Measurements from ENCODE around the gene BCCIP.
A peak's percentile ranks its signal among the peaks of the same experiment; 100 is the strongest.

BCCIP gene

DNA sequence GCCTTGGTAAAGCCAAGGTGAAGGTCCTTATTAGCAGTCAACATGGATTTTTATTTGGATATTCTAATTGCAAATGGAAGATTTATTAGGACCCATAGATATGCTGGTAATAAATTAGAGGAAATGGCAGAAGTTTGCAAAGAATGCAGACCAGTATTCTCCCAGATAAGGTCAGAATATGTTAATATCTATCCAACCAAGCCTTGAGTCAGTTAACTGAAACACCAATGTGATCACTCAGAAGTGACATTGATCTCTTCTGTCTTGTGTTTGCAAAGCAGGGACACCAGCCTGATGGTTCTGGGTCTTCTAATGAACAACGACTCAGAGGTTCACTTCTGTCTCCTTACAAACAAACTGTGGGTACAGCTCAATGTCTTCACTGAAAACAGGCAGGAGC lies 21.8 kb upstream of the BCCIP start:
- no peaks in the 10 kb centered on the region for H3K27me3 ChIP-seq (ENCODE audit: control insufficient read depth, insufficient read depth, low read length)

DNA sequence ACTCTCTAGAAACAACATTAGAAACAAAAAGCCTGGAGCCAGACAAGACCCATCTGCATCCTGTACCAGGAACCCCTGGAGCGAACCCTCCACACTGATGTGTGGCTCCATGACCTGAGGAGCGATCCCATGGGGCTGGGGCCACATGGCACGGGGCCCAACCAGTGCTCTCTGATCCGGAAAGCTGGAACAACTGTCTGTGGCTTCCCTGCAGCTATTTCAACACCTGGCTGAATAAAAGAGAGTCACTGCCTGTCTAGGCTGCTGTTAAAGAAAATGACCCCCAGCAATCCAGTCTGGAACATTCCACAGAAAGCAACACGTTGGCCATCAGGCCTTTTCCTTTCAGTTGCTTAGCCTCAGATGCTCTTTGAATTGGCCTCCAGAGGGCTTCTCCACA lies 21.2 kb upstream of the BCCIP start:
- peaks cover 47% of the 10 kb centered on the region for H3K36me3 ChIP-seq (ENCODE audit: insufficient read depth, low read length)
- H3K9me3 ChIP-seq (replicated peaks; ENCODE audit: low read length), result no peaks in the 10 kb centered on the region
- no peak overlapping the region for H3K4me3 ChIP-seq (ENCODE audit: low read length)

More for the DNA sequence above, 21.8 kb upstream of the BCCIP start:
- no peak overlapping the region for H3K4me2 ChIP-seq (ENCODE audit: low read length)
- H3K36me3 ChIP-seq (ENCODE audit: insufficient read depth, low read length), result peaks cover 45% of the 10 kb centered on the region
- H3K4me3 ChIP-seq (ENCODE audit: low read length), result no peak overlapping the region
- H3K9ac ChIP-seq (ENCODE audit: low read depth, low read length), result no peak overlapping the region
- H3K9me3 ChIP-seq (replicated peaks; ENCODE audit: low read length), result no peaks in the 10 kb centered on the region
- no peaks in the 10 kb centered on the region for H3K4me1 ChIP-seq (ENCODE audit: control insufficient read depth, insufficient read depth, low read length)

DNA sequence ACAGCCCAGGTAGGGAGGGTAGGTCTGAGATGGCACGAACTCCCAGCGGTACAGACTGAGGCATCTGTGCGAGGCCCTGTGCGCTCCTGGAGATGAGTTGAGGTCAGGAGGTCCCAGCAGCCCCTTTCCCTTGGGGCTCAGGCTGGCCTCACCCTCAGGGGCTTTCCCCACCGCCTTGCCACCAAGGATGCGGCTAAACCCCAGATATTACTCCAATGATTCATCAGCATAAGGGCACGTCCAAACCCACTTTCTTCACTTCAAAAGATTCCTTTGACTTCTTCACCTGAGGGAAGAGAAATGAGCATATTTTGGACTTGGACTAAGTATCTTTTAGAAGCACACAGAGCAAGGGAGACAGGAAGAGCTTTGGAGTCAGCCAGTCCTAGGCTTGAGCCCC lies 20.6 kb upstream of the BCCIP start:
- H3K4me3 ChIP-seq (ENCODE audit: low read length), result no peak overlapping the region
- no peaks in the 10 kb centered on the region for H3K27me3 ChIP-seq (ENCODE audit: control insufficient read depth, insufficient read depth, low read length)
- H3K4me2 ChIP-seq (ENCODE audit: low read length), result no peak overlapping the region
- H3K9me3 ChIP-seq (replicated peaks; ENCODE audit: low read length), result no peaks in the 10 kb centered on the region
- H3K4me1 ChIP-seq (ENCODE audit: control insufficient read depth, insufficient read depth, low read length), result no peaks in the 10 kb centered on the region
- H3K9ac ChIP-seq (ENCODE audit: low read depth, low read length), result no peak overlapping the region
- H3K36me3 ChIP-seq (ENCODE audit: insufficient read depth, low read length), result peaks cover 45% of the 10 kb centered on the region

More for the DNA sequence above, 21.2 kb upstream of the BCCIP start:
- H3K4me1 ChIP-seq (ENCODE audit: control insufficient read depth, insufficient read depth, low read length), result no peaks in the 10 kb centered on the region
- no peaks in the 10 kb centered on the region for H3K27me3 ChIP-seq (ENCODE audit: control insufficient read depth, insufficient read depth, low read length)
- no peak overlapping the region for H3K4me2 ChIP-seq (ENCODE audit: low read length)
- H3K9ac ChIP-seq (ENCODE audit: low read depth, low read length), result no peak overlapping the region

DNA sequence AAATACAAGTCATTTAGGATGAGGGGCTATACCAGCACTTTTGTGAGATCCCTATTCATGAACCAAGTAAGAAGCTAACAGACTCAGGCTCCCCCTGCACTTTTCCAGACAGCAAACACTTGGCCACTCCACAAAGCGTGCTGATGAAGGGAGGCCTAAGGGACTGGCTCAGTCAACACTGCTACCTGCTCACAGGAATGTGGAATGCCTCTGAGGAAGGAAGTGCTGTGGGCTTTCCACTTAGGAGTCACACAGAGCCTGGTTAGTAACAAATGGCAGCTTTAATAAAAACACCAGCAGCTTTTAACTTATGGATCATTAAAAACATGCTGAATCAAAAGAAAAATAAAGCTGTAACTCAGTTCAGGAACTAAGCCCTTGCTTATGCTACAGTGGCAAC lies 15.3 kb upstream of the BCCIP start:
- Histone ChIP-seq H3K9ac (ENCODE audit: low read depth, low read length) (no peak overlapping the region), H3K9me3 (replicated peaks; ENCODE audit: low read length) (no peaks in the 10 kb centered on the region), H3K4me3 (ENCODE audit: low read length) (no peak overlapping the region), H3K4me2 (ENCODE audit: low read length) (no peak overlapping the region), H3K27me3 (ENCODE audit: control insufficient read depth, insufficient read depth, low read length) (no peaks in the 10 kb centered on the region), H3K4me1 (ENCODE audit: control insufficient read depth, insufficient read depth, low read length) (no peaks in the 10 kb centered on the region), H3K36me3 (ENCODE audit: insufficient read depth, low read length) (peaks cover 64% of the 10 kb centered on the region)

DNA sequence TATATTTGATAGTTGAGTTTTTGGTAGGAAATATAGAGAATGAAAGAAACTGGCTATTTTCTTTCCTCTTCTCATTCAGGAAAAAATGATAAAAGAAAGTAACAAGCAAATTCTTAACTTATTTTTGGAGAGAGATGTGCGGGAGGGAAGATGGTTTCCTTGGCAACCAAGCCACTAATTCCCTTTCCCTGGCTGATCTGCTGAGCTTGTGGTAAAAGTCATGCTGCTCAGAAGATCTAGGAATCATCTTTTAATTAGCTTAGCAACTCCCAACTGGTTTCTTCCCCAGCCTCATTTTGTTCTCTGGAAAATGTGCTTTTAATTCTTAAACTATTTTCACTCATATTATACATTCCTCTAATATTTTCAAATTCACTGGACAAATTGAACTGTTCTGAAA lies 12.1 kb upstream of the BCCIP start:
- Histone ChIP-seq H3K9ac (ENCODE audit: low read depth, low read length) (no peak overlapping the region), H3K9me3 (replicated peaks; ENCODE audit: low read length) (no peaks in the 10 kb centered on the region), H3K4me1 (ENCODE audit: control insufficient read depth, insufficient read depth, low read length) (no peaks in the 10 kb centered on the region), H3K4me3 (ENCODE audit: low read length) (no peak overlapping the region), H3K27me3 (ENCODE audit: control insufficient read depth, insufficient read depth, low read length) (no peaks in the 10 kb centered on the region), H3K36me3 (ENCODE audit: insufficient read depth, low read length) (peaks cover 61% of the 10 kb centered on the region), H3K4me2 (ENCODE audit: low read length) (no peak overlapping the region)

DNA sequence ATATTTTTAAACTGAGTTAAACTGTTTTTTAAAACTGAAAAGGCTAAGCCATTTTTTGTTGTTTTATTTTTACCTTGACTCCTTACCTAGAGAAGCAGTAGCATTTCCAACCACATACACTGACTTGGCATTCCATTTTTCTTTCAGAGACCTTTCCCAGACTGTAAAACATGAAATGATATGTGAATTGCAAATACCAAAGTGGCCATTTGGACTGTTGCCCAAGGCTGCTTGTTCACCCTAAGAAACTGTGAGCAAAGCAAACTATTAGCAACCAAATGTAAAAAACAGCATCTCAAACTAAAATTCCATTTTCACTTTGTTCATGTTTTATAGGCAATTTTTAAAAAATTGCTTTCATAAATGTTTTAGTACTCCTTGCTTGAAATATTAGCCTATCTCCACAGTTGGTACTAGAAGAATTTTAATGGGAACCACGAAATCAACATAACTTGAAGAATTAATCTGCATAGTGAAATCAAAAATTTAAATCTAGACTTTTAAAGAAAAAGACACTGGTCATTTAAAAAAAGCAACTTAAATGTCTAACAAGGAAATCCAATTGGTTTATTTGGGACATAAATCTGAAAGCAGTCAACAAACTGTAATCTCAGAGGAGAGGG lies 11.1 kb upstream of the BCCIP start:
- H3K4me3 ChIP-seq (ENCODE audit: low read length), result no peak overlapping the region
- H3K4me1 ChIP-seq (ENCODE audit: control insufficient read depth, insufficient read depth, low read length), result no peaks in the 10 kb centered on the region

DNA sequence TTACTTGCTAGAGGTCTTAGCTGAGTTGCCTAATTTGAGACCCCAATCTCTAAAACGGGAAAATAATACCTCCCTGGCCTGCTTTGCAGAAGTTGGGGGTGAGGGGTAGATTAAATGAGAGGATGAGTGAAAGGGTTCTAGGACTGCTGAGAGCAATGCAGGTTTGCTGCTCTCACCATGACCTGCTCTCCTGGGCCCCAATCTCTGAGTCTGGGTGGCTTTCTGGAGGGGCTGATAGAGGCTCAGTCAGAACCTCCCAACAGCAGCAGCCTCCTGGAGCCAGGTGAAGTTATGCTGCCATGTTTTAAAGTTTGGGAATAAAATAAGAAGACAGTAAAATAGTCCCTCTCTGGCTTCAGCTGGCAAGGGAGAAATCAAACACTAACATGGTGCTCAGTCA lies 7.6 kb upstream of the BCCIP start:
- Histone ChIP-seq H3K4me1 (ENCODE audit: control insufficient read depth, insufficient read depth, low read length) (no peaks in the 10 kb centered on the region), H3K4me3 (ENCODE audit: low read length) (no peak overlapping the region), H3K36me3 (ENCODE audit: insufficient read depth, low read length) (peaks cover 32% of the 10 kb centered on the region)

More for the DNA sequence above, 11.1 kb upstream of the BCCIP start:
- Histone ChIP-seq H3K9ac (ENCODE audit: low read depth, low read length) (no peak overlapping the region), H3K36me3 (ENCODE audit: insufficient read depth, low read length) (peaks cover 55% of the 10 kb centered on the region), H3K4me2 (ENCODE audit: low read length) (no peak overlapping the region), H3K27me3 (ENCODE audit: control insufficient read depth, insufficient read depth, low read length) (no peaks in the 10 kb centered on the region), H3K9me3 (replicated peaks; ENCODE audit: low read length) (no peaks in the 10 kb centered on the region)

DNA sequence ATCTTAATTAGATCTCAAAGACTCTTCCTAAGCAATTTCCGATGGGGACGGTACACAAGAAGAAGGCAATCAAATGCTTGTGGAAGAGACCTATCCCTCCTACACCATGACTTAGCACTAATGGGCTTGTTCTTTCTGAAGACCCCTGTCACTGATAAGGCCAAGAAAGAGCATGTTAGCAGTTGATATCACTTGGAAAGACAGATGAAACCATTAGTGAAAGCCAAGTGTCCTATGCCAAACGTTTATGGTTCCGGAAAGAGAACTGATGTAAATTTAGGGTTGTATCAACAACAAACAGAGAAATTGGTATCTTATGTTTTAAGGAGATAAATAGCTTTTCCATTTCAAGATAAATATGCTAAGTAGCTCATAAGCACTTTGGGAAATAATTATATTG lies 6.8 kb upstream of the BCCIP start:
- no peak overlapping the region for H3K4me3 ChIP-seq (ENCODE audit: low read length)
- no peak overlapping the region for H3K4me2 ChIP-seq (ENCODE audit: low read length)
- no peaks in the 10 kb centered on the region for H3K27me3 ChIP-seq (ENCODE audit: control insufficient read depth, insufficient read depth, low read length)
- H3K36me3 ChIP-seq (ENCODE audit: insufficient read depth, low read length), result peaks cover 27% of the 10 kb centered on the region
- H3K9me3 ChIP-seq (replicated peaks; ENCODE audit: low read length), result no peaks in the 10 kb centered on the region
- no peaks in the 10 kb centered on the region for H3K4me1 ChIP-seq (ENCODE audit: control insufficient read depth, insufficient read depth, low read length)
- H3K9ac ChIP-seq (ENCODE audit: low read depth, low read length), result no peak overlapping the region

More for the DNA sequence above, 7.6 kb upstream of the BCCIP start:
- Histone ChIP-seq H3K9me3 (replicated peaks; ENCODE audit: low read length) (no peaks in the 10 kb centered on the region), H3K4me2 (ENCODE audit: low read length) (no peak overlapping the region), H3K27me3 (ENCODE audit: control insufficient read depth, insufficient read depth, low read length) (no peaks in the 10 kb centered on the region), H3K9ac (ENCODE audit: low read depth, low read length) (no peak overlapping the region)

DNA sequence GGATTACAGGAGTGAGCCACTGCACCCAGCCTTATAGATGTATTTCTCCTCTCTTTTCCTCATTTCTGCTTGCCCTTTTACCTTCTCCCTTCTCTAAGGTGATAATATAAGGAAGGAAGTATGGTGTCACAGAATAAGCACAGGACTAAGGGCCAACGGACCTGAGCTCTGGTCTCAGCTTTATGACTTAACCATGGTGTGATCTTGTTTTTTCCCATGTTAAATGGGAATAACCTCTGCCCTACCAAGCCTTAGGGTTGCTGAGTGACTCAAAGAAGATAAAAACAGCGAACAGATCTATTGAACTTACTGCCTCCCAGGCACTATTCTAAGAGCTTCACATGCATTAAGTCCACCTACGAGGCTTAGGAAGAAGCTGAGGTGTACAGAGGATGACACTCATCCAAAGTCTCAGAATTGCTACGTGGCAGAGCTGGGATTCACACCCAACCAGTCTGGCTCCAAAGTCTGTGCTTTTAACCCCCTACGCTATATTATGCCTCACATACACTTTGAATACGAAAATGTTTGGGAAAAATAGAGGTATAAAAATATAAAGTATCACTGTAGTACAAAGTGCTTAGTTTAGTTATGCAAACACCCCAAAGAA lies 5.9 kb upstream of the BCCIP start:
- Histone ChIP-seq H3K4me1 (ENCODE audit: control insufficient read depth, insufficient read depth, low read length) (peaks cover 7% of the 10 kb centered on the region), H3K4me3 (ENCODE audit: low read length) (no peak overlapping the region), H3K36me3 (ENCODE audit: insufficient read depth, low read length) (peaks cover 27% of the 10 kb centered on the region), H3K9ac (ENCODE audit: low read depth, low read length) (no peak overlapping the region), H3K4me2 (ENCODE audit: low read length) (no peak overlapping the region), H3K27me3 (ENCODE audit: control insufficient read depth, insufficient read depth, low read length) (no peaks in the 10 kb centered on the region), H3K9me3 (replicated peaks; ENCODE audit: low read length) (no peaks in the 10 kb centered on the region)

DNA sequence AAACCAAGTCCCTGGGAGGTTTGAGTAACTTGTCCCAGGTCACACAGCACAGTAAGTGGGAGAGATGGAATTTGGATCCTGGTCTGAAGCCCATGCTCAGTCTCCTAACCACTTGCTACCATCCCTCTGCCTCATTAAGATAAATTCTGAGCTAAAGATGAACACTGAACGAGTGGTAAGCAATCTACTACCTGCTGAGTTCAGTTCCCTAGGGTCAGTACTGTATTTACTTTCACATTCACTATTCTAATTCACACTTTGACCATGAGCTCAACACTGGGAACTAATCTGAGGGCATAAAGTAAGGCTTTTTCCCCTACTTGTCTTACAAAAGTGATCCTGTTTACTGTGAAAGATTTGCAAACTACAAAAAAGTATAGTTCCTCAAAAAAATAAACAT lies 2.6 kb upstream of the BCCIP start:
- no peak overlapping the region for H3K4me3 ChIP-seq (ENCODE audit: low read length)
- peaks cover 23% of the 10 kb centered on the region for H3K4me1 ChIP-seq (ENCODE audit: control insufficient read depth, insufficient read depth, low read length)
- no peak overlapping the region for H3K9ac ChIP-seq (ENCODE audit: low read depth, low read length)
- no peaks in the 10 kb centered on the region for H3K9me3 ChIP-seq (replicated peaks; ENCODE audit: low read length)
- H3K4me2 ChIP-seq (ENCODE audit: low read length), result no peak overlapping the region
- H3K27me3 ChIP-seq (ENCODE audit: control insufficient read depth, insufficient read depth, low read length), result no peaks in the 10 kb centered on the region
- H3K36me3 ChIP-seq (ENCODE audit: insufficient read depth, low read length), result peaks cover 7% of the 10 kb centered on the region

DNA sequence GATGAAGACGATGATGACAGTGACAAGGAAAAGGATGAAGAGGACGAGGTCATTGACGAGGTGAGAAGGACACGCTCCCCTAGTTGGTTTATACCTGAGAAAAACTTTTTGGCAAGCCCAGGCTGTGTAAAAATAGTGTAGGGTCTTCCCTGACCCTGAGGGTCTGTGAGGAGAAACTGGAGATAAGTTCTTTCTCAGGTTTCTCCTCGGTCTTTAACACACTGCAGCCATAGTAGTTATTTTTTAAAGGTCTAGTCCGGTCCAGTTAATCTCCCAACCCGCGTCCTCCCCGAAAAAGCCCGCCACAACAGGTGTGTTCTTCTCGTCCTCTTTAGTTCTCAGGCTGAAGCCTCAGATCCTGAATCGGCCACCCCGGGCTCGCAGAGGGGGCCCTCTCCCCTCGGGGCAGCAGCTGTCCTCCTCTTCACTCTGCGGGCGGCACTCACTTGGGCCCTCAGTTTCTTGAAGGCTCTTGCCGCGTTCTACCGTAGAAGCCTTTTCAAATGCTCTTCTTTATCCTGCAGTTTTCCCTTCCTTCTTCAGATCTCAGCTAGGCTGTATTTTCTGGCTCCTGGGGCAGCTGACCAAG lies 411 bp downstream of the BCCIP start:
- peaks cover 20% of the 10 kb centered on the region for H3K36me3 ChIP-seq (ENCODE audit: insufficient read depth, low read length)
- H3K4me1 ChIP-seq (ENCODE audit: control insufficient read depth, insufficient read depth, low read length), result peaks cover 28% of the 10 kb centered on the region
- no peaks in the 10 kb centered on the region for H3K27me3 ChIP-seq (ENCODE audit: control insufficient read depth, insufficient read depth, low read length)
- H3K9me3 ChIP-seq (replicated peaks; ENCODE audit: low read length), result no peaks in the 10 kb centered on the region
- peak overlapping the region; percentile 86 for H3K4me2 ChIP-seq (ENCODE audit: low read length)
- peak overlapping the region; percentile 95 for H3K4me3 ChIP-seq (ENCODE audit: low read length)
- H3K9ac ChIP-seq (ENCODE audit: low read depth, low read length), result peak overlapping the region; percentile 87

DNA sequence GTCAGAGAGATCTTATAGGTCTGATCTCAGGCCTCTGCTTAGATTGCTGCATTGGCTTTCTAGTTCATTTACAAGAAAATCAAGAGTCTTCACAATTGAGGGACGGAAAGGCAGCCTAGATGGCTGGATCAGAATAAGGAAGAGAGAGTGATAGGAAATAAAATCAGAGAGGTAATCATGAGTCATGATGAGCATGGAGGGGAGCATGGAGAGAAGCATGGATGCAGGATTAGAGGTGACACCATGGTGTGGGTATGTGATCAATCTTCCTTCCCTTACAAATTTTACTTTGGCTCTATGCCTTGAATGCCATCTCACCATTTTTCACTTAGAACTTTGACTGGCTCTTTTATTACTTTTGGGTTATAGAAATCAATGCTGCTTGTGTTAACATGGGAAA lies 1.4 kb downstream of the BCCIP start:
- peaks cover 28% of the 10 kb centered on the region for H3K4me1 ChIP-seq (ENCODE audit: control insufficient read depth, insufficient read depth, low read length)
- H3K4me3 ChIP-seq (ENCODE audit: low read length), result peak overlapping the region; percentile 95
- peaks cover 30% of the 10 kb centered on the region for H3K36me3 ChIP-seq (ENCODE audit: insufficient read depth, low read length)
- H3K9ac ChIP-seq (ENCODE audit: low read depth, low read length), result peak overlapping the region; percentile 87
- no peaks in the 10 kb centered on the region for H3K9me3 ChIP-seq (replicated peaks; ENCODE audit: low read length)
- H3K4me2 ChIP-seq (ENCODE audit: low read length), result peak overlapping the region; percentile 86
- H3K27me3 ChIP-seq (ENCODE audit: control insufficient read depth, insufficient read depth, low read length), result no peaks in the 10 kb centered on the region
